Measurements from ENCODE around the gene ADAMTSL4.

GRCh38 chr1:150545486-150546032 lies 3.6 kb upstream of the ADAMTSL4 start:
- TF ChIP-seq CTCF (IDR thresholded peaks at IDR 0.05) (no peak), ZFX (IDR thresholded peaks at IDR 0.05; ENCODE audit: borderline replicate concordance) (no peak)

Data from 22Rv1 (cell line).